GM13977 (cell line): ENCODE data around the gene CACNA1C.

Experiments used
- DNase-seq: peaks from one replicate; pipeline ENCODE4 v3.0.0; 2012; ENCODE audit warnings: low spot score
- in situ Hi-C: fragments of 300-500 bp; cut with MboI; formaldehyde crosslinking; loops from one replicate; pipeline ENCODE4 v1.12.0; 2022; ENCODE audit warnings: low sequenced_read_pairs, low pct_unique_long_range_greater_than_20kb, mixed read lengths, inconsistent platforms; ENCODE audit not compliant: unreplicated experiment
- TF ChIP-seq, protein P1 (sequence below): IDR thresholded peaks from 2 replicates; pipeline ENCODE4 v1.5.1; 2012; ENCODE audit warnings: mild to moderate bottlenecking, control low read depth; ENCODE audit not compliant: insufficient read depth; ENCODE audit errors: extremely low read depth, missing control alignments

The CACNA1C gene

GRCh38 chr12:2575245-2575644, 522.5 kb downstream of the CACNA1C start:
- TF ChIP-seq, protein P1, sequence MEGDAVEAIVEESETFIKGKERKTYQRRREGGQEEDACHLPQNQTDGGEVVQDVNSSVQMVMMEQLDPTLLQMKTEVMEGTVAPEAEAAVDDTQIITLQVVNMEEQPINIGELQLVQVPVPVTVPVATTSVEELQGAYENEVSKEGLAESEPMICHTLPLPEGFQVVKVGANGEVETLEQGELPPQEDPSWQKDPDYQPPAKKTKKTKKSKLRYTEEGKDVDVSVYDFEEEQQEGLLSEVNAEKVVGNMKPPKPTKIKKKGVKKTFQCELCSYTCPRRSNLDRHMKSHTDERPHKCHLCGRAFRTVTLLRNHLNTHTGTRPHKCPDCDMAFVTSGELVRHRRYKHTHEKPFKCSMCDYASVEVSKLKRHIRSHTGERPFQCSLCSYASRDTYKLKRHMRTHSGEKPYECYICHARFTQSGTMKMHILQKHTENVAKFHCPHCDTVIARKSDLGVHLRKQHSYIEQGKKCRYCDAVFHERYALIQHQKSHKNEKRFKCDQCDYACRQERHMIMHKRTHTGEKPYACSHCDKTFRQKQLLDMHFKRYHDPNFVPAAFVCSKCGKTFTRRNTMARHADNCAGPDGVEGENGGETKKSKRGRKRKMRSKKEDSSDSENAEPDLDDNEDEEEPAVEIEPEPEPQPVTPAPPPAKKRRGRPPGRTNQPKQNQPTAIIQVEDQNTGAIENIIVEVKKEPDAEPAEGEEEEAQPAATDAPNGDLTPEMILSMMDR: no peak
- in situ Hi-C loops: no loop called here
- DNase-seq: no peak

DNA sequence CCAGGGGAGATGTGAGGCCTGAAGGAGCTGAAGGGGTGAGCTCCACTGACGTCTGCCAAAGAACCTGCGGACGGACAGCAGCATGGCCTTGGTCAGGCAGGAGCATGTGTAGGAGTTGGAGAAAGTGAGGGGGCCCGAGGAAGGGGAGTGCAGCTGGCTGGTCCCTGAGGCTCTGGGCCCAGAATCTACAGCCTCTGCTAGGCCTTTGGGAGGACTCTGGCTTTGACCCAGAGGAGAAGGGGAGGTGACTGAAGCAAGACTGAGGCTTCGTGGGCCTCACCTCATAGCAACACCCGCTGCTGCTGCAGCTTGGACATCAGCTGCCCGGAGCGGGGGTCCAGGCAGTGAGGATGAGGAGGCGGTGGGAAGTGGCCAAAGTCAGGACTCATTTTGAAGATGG, 525.4 kb downstream of the CACNA1C start:
- TF ChIP-seq, protein P1: no peak
- in situ Hi-C loops: no loop called here

GRCh38 chr12:2578772-2579171, 526.0 kb downstream of the CACNA1C start:
- TF ChIP-seq, protein P1: no peak
- DNase-seq: no peak

More for the DNA sequence above, 525.4 kb downstream of the CACNA1C start:
- no peak for DNase-seq

DNA sequence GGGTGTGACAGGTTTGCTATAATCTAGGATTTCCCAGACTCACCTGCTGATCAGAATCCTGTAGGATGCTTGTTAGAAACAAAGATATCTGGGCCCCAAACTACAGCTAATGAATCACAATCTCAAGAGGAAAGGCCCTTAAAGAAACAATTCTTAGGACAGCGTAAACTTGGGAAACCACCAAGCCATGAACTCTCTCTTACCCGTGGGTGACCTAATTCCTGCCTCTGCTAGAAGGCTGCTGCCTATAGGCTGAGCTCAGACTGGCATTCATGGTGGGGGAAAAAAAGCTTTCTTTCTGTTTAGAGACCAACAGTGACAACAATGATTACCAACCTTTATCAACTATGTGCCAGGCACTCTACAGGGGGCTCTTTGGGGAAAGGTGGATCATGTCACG, 528.0 kb downstream of the CACNA1C start:
- in situ Hi-C loops: loop anchor here (10.0 kb wide), 1 partner anchor 526 kb away; the partner anchor contains the start of gene CACNA1C
- DNase-seq: no peak
- TF ChIP-seq, protein P1: no peak

More at GRCh38 chr12:2578772-2579171, 526.0 kb downstream of the CACNA1C start:
- in situ Hi-C loops: no loop called here

DNA sequence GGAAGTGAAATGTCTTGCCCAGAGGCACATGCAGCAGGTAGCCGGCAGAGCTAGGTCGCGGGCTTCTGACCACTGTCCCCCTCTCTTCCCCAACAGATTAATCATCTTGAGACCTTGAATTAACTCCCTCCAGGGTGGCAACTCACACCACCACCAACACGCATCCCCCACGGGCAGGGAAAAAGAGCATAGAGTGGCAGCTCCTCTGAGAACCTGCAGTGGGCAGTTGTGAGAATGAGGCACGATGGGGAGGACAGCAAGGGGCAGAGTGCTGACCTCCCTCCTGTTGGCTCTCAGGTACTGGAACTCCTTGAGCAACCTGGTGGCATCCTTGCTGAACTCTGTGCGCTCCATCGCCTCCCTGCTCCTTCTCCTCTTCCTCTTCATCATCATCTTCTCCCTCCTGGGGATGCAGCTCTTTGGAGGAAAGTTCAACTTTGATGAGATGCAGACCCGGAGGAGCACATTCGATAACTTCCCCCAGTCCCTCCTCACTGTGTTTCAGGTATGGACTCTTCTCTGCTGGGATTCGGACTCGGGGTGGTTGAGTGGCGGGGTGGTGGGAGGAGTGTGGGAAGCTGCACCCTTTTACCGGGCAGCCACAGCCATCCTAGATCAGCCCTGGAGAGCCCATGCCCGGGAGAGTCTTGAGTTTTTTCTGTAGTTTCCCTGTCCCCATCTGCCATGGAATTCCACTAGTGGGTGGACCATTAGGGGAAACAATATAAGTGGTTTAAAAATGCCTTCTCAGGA, 528.7 kb downstream of the CACNA1C start:
- DNase-seq: no peak
- TF ChIP-seq, protein P1: no peak
- in situ Hi-C loops: loop anchor here (10.0 kb wide), 1 partner anchor 527 kb away; the partner anchor contains the start of gene CACNA1C

GRCh38 chr12:2582631-2583030, 529.8 kb downstream of the CACNA1C start:
- TF ChIP-seq, protein P1: no peak
- in situ Hi-C loops: loop anchor here (10.0 kb wide), 1 partner anchor 528 kb away; the partner anchor contains the start of gene CACNA1C
- DNase-seq: no peak
